HepG2 (cell line): ENCODE measurements around the gene CSNK1D. TPM values are rescaled to one million over a fixed set of nuclear protein-coding genes. Genes with fewer than 3 reads are reported as not detected.

Experiments
- ATF7 ChIP-seq, 2 experiments: fragments of 450-650 bp in 1 of 2; sonication (generic) in 1 of 2; formaldehyde crosslinking in 1 of 2; IDR thresholded peaks; 2 replicates each; pipeline versions ENCODE4 v1.4.0 to v1.6.1; 2016 to 2020; ENCODE audit warnings: antibody characterized with exemption in 1 of 2, mild to moderate bottlenecking in 1 of 2, missing genetic modification reagents in 1 of 2
- CBX2 ChIP-seq, 2 experiments: fragments of 200-600 bp in 1 of 2; sonication (generic); formaldehyde crosslinking in 1 of 2; IDR thresholded peaks; 2 replicates each; pipeline versions ENCODE4 v1.7.0 to v1.8.1; 2018 to 2022; ENCODE audit warnings: low read depth in 2 of 2, low read length in 1 of 2, mild to moderate bottlenecking in 1 of 2, missing genetic modification reagents in 1 of 2
- CBX5 ChIP-seq: sonication (generic); formaldehyde crosslinking; IDR thresholded peaks from 2 replicates; pipeline ENCODE4 v1.4.0; 2020; ENCODE audit warnings: missing genetic modification reagents, borderline replicate concordance
- CSRNP1 ChIP-seq: sonication (generic); formaldehyde crosslinking; IDR thresholded peaks from 2 replicates; pipeline ENCODE4 v1.8.1; 2023; ENCODE audit warnings: mild to moderate bottlenecking, missing genetic modification reagents
- GTF3A ChIP-seq: sonication (generic); formaldehyde crosslinking; conservative IDR thresholded peaks from 2 replicates; pipeline ENCODE4 v1.4.0; 2020; ENCODE audit warnings: mild to moderate bottlenecking, missing genetic modification reagents
- HBP1 ChIP-seq: IDR thresholded peaks from 2 replicates; pipeline ENCODE4 v1.6.1; 2016; ENCODE audit warnings: low read depth, control low read depth
- HMG20A ChIP-seq: IDR thresholded peaks from 2 replicates; pipeline ENCODE4 v1.6.1; 2016; ENCODE audit warnings: borderline replicate concordance
- HNF1B ChIP-seq: sonication (generic); formaldehyde crosslinking; IDR thresholded peaks from 2 replicates; pipeline ENCODE4 v1.5.1; 2020; ENCODE audit warnings: mild to moderate bottlenecking, moderate library complexity, missing genetic modification reagents
- IKZF1 ChIP-seq: fragments of 450-650 bp; IDR thresholded peaks from 2 replicates; pipeline ENCODE4 v1.7.1; 2016
- JDP2 ChIP-seq: sonication (generic); formaldehyde crosslinking; IDR thresholded peaks from 2 replicates; pipeline ENCODE4 v1.8.1; 2022; ENCODE audit warnings: missing genetic modification reagents, borderline replicate concordance
- MEIS2 ChIP-seq: sonication (generic); formaldehyde crosslinking; IDR thresholded peaks from 2 replicates; pipeline ENCODE4 v1.9.0; 2021; ENCODE audit warnings: mild to moderate bottlenecking, missing genetic modification reagents
- MYNN ChIP-seq: sonication (generic); formaldehyde crosslinking; IDR thresholded peaks from 2 replicates; pipeline ENCODE4 v1.4.0; 2020; ENCODE audit warnings: mild to moderate bottlenecking, low read depth, missing genetic modification reagents
- NCOA2 ChIP-seq: sonication (generic); formaldehyde crosslinking; IDR thresholded peaks from 2 replicates; pipeline ENCODE4 v1.8.0; 2022; ENCODE audit warnings: inconsistent platforms
- NFKB2 ChIP-seq: sonication (generic); formaldehyde crosslinking; IDR thresholded peaks from 2 replicates; pipeline ENCODE4 v1.4.0; 2020; ENCODE audit warnings: missing genetic modification reagents, borderline replicate concordance
- SOX6 ChIP-seq, 2 experiments: fragments of 450-650 bp in 1 of 2; sonication (generic) in 1 of 2; formaldehyde crosslinking in 1 of 2; IDR thresholded peaks; 2 replicates each; pipeline versions ENCODE4 v1.4.0 to v1.6.1; 2017 to 2020; ENCODE audit warnings: antibody characterized with exemption in 1 of 2, mild to moderate bottlenecking in 1 of 2, missing genetic modification reagents in 1 of 2
- TFE3 ChIP-seq: IDR thresholded peaks from 2 replicates; pipeline ENCODE4 v1.6.1; 2016
- ZNF160 ChIP-seq: sonication (generic); formaldehyde crosslinking; IDR thresholded peaks from 2 replicates; pipeline ENCODE4 v1.8.0; 2022; ENCODE audit warnings: mild to moderate bottlenecking, inconsistent platforms, missing genetic modification reagents
- ZNF264 ChIP-seq: sonication (generic); formaldehyde crosslinking; IDR thresholded peaks from 2 replicates; pipeline ENCODE4 v1.4.0; 2020; ENCODE audit warnings: missing genetic modification reagents
- ZNF326 ChIP-seq: sonication (generic); formaldehyde crosslinking; IDR thresholded peaks from 2 replicates; pipeline ENCODE4 v1.4.0; 2020; ENCODE audit warnings: missing genetic modification reagents, borderline replicate concordance
- ZNF44 ChIP-seq: sonication (generic); formaldehyde crosslinking; IDR thresholded peaks from 2 replicates; pipeline ENCODE4 v1.5.1; 2020; ENCODE audit warnings: mild to moderate bottlenecking, missing genetic modification reagents
- ZNF589 ChIP-seq: sonication (generic); formaldehyde crosslinking; conservative IDR thresholded peaks from 2 replicates; pipeline ENCODE4 v1.8.0; 2022; ENCODE audit warnings: mild to moderate bottlenecking, moderate library complexity, missing genetic modification reagents
- ZNF775 ChIP-seq: sonication (generic); formaldehyde crosslinking; IDR thresholded peaks from 2 replicates; pipeline ENCODE4 v1.4.0; 2020; ENCODE audit warnings: missing genetic modification reagents, mild to moderate bottlenecking, moderate library complexity, borderline replicate concordance
- polyA plus RNA-seq, 8 experiments: library from polyadenylated mRNA; depleted of rRNA in 3 of 8; stranded (reverse) in 7 of 8; unstranded in 1 of 8; fragments of >200 nt; fragmentation: Illumina TruSeq in 4 of 8; extraction: Trizol in 4 of 8; gene quantifications; 2 replicates each; pipeline versions ENCODE4 v1.2.1 to v1.2.3, GENCODE V29; 2011 to 2016; ENCODE audit warnings: low read depth in 4 of 8, missing spikeins in 1 of 8, mixed read lengths in 1 of 8; ENCODE audit not compliant: insufficient read depth in 1 of 8
- total RNA-seq, 5 experiments: library from RNA; depleted of rRNA; stranded (reverse); fragments of >200 nt; fragmentation: Illumina TruSeq; extraction: Trizol; gene quantifications; 2 replicates each; pipeline ENCODE4 v1.2.3, GENCODE V29; 2016; ENCODE audit warnings: low read depth in 1 of 5

CSNK1D gene
- total and polyA plus RNA-seq, 2 of the 13 experiments (the other 11 are each of a cell fraction or from before 2014, with no cell fraction given), result 31.5 to 128 TPM

- TF ChIP-seq CBX2 (IDR thresholded peaks at IDR 0.05; ENCODE audit: low read depth, low read length) (no peak), CBX2 (CRISPR knock-in tag; IDR thresholded peaks at IDR 0.05; ENCODE audit: low read depth) (no peak), ZNF264 (no peak), ZNF326 (CRISPR knock-in tag) (no peak), GTF3A (CRISPR knock-in tag) (no peak), ZNF589 (CRISPR knock-in tag) (peak; percentile 65; the same call in 1 of the 2 replicates), MEIS2 (CRISPR knock-in tag) (no peak; the same call in 1 of the 2 replicates), ATF7 (IDR thresholded peaks at IDR 0.05) (no peak), ATF7 (CRISPR knock-in tag; IDR thresholded peaks at IDR 0.05) (no peak), JDP2 (0 out of 2 replicates have a peak, but pooled peaks have one; percentile 30), HNF1B (CRISPR knock-in tag) (peak; percentile 38; the same call in 1 of the 2 replicates), NCOA2 (peak; percentile 59), MYNN (CRISPR knock-in tag) (no peak), IKZF1 (no peak), NFKB2 (CRISPR knock-in tag) (no peak), CBX5 (CRISPR knock-in tag) (no peak), CSRNP1 (no peak; the same call in 1 of the 2 replicates), HMG20A (CRISPR knock-in tag) (peak; percentile 38; the same call in 1 of the 2 replicates), ZNF44 (CRISPR knock-in tag) (no peak), HBP1 (CRISPR knock-in tag) (peak; percentile 3; the same call in 1 of the 2 replicates), ZNF160 (CRISPR knock-in tag) (no peak; the same call in 1 of the 2 replicates), ZNF775 (no peak), SOX6 (IDR thresholded peaks at IDR 0.05) (no peak), SOX6 (CRISPR knock-in tag; IDR thresholded peaks at IDR 0.05) (no peak; the same call in 1 of the 2 replicates), TFE3 (no peak)
These were observed 57.0 kb downstream of the CSNK1D start (continued) for GRCh38 chr17:82216301-82217119.
